NB4 (cell line): ENCODE measurements around the gene PUM1.
"Not testable (repeated sequence)": the region's sequence is repeated elsewhere in the genome, so short reads cannot be mapped to it uniquely, and the experiment has no call there.

ENCODE experiments used
- DNase-seq: peaks from one replicate; pipeline ENCODE4 v3.0.0; 2010; ENCODE audit warnings: low read depth
- H3K4me3 ChIP-seq: one replicate; pipeline ENCODE4 v1.5.1; 2011; ENCODE audit warnings: mild to moderate bottlenecking, low read depth, low read length, moderate library complexity
- MYC ChIP-seq: IDR thresholded peaks from 2 replicates; pipeline ENCODE4 v1.6.1; 2011; ENCODE audit warnings: low read depth, low read length
- POLR2A ChIP-seq: IDR thresholded peaks from 2 replicates; pipeline ENCODE4 v1.6.1; 2011; ENCODE audit warnings: mild to moderate bottlenecking; ENCODE audit not compliant: insufficient read length; ENCODE audit errors: extremely low read depth
- TF ChIP-seq, protein P1 (sequence below): IDR thresholded peaks from one replicate; pipeline ENCODE4 v1.5.1; 2012; ENCODE audit warnings: low read depth, low read length
- TF ChIP-seq, protein P2 (sequence below): IDR thresholded peaks from 2 replicates; pipeline ENCODE4 v1.6.1; 2011; ENCODE audit warnings: low read depth, low read length

Gene PUM1

DNA sequence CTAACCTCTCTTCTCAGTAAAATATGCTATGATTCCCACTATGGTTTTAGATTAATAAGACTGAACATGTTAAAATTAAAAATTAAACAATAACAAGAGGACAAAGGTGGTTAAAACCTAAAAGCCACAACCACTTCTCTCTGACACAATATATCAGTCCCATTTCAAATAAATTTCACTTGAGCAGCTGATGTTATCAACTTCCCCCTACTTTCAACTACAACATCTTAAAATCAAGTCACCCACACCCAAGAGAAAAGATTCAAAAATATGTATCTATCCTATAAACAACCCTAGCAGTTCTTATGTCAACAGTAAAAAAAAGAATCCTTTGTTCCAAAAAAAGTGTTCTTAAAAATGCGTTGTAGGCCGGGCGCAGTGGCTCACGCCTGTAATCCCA, 7.5 kb downstream of the PUM1 start:
- TF ChIP-seq, protein P1, sequence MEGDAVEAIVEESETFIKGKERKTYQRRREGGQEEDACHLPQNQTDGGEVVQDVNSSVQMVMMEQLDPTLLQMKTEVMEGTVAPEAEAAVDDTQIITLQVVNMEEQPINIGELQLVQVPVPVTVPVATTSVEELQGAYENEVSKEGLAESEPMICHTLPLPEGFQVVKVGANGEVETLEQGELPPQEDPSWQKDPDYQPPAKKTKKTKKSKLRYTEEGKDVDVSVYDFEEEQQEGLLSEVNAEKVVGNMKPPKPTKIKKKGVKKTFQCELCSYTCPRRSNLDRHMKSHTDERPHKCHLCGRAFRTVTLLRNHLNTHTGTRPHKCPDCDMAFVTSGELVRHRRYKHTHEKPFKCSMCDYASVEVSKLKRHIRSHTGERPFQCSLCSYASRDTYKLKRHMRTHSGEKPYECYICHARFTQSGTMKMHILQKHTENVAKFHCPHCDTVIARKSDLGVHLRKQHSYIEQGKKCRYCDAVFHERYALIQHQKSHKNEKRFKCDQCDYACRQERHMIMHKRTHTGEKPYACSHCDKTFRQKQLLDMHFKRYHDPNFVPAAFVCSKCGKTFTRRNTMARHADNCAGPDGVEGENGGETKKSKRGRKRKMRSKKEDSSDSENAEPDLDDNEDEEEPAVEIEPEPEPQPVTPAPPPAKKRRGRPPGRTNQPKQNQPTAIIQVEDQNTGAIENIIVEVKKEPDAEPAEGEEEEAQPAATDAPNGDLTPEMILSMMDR, result no peak
- TF ChIP-seq MYC (no peak), POLR2A (no peak)
- TF ChIP-seq, protein P2, sequence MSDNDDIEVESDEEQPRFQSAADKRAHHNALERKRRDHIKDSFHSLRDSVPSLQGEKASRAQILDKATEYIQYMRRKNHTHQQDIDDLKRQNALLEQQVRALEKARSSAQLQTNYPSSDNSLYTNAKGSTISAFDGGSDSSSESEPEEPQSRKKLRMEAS, result no peak
- no peak for DNase-seq
- H3K4me3 ChIP-seq, result no peak overlapping the region

DNA sequence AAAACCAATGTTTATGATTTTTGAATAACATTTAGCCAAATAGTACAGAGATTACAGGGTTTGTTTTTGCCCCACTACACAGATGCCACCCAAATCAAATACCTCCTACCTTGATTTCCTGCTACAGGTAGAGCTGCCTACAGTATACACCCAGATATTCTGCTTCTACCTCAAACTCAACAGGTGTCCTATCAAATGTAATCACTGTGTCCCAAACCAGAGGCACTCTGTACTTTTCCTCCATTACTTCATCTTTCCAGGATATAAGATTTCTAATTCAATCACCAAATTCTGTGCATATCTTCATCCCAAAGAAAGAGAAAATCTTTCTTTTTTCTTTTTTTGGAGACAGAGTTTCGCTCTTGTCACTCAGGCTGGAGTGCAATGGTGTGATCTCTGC, 9.6 kb downstream of the PUM1 start:
- DNase-seq, result no peak
- TF ChIP-seq, protein P2, result no peak
- TF ChIP-seq, protein P1, result no peak
- TF ChIP-seq POLR2A, result no peak
- TF ChIP-seq MYC, result no peak
- H3K4me3 ChIP-seq, result no peak overlapping the region

DNA sequence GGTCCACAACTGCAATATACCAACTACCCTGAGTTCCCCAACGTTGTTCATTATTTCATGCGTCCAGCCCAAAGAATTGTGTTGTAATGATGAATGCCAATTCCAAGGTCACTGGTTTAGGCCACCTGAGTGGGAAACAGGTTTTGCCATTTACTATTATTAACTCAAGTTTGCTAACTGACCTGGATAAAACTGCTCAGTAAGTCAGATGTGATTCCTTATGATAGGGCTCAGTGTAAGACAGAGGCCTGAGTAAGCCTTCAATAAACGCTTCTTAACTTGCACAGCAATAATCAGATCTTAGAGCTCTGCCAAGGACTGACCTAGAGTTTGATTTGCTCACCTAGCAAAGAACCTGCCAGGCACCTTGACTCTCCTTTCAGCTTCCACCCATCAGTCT, 10.0 kb downstream of the PUM1 start:
- TF ChIP-seq, protein P1, result no peak
- TF ChIP-seq POLR2A (no peak), MYC (no peak)
- TF ChIP-seq, protein P2, result no peak
- H3K4me3 ChIP-seq, result no peak overlapping the region
- no peak for DNase-seq

DNA sequence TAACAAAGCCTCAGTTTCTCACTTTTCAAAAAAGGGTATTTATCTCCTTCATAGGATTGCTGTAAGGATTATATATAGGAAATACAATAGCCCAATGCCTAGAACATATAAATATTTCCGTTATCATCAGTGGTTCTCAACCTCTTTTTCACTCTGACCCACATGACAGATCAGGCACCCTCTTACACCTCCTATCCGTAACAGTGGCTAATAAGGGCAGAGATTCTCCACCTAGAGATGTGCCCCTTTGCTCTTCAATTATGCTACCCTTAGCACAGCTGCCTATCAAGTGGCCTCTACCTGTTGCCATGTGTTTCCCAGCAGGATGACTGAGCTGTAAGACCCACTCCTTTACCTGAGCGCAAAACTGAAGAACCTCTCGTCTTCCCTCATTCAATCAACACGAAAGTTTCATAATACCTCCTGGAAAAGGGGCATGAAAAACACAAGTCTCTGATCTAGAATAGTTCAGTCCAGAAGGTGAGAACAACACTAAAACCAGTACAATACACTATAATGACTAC, 10.5 kb downstream of the PUM1 start:
- no peak for DNase-seq
- no peak overlapping the region for H3K4me3 ChIP-seq
- TF ChIP-seq MYC (no peak), POLR2A (no peak)
- TF ChIP-seq, protein P1, result no peak
- TF ChIP-seq, protein P2, result no peak

DNA sequence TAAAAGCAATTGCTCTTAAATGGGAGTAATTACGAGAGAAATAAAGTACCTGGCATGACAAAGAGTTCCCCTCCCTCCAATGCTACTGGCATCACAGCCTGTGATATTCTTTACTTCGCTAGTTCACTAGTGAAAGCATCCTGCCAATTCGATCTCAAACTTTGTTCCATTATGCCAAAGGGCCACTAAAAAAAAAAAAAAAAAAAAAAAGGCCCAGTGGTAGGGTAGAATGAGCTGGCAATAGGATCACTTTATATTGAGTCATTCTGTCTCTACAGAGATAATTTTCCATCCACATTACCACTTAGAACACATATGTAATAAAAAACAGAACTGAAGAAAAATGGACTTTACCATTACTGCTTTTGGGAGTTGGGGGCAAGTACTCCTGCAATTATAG, 11.2 kb downstream of the PUM1 start:
- H3K4me3 ChIP-seq, result no peak overlapping the region
- TF ChIP-seq, protein P2, result no peak
- TF ChIP-seq POLR2A, result no peak
- TF ChIP-seq MYC, result no peak
- TF ChIP-seq, protein P1, result no peak
- DNase-seq, result no peak

DNA sequence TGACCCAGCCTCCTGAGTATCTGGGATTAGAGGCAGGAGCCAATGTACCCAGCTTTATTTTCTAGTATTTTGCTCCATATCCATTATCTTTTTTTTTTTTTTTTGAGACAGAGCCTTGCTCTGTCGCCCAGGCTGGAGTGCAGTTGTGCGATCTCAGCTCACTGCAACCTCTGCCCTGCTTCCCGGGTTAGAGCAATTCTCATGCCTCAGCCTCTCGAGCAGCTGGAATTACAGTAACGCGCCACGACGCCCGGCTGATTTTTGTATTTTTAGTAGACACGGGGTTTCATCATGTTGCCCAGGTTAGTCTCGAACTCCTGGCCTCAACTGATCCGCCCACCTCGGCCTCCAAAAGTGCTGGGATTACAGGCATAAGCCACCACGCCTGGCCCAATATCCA, 12.9 kb downstream of the PUM1 start:
- not testable (repeated sequence) for DNase-seq

More for the DNA sequence above, 12.9 kb downstream of the PUM1 start:
- H3K4me3 ChIP-seq, result not testable (repeated sequence)
